Endothelial cell of umbilical vein (primary cell): ENCODE measurements around the gene MYO1A. TPM values are rescaled to one million over a fixed set of nuclear protein-coding genes. Genes with fewer than 3 reads are reported as not detected.

Experiments
- BruUV-seq: library from RNA; stranded (reverse); fragments of 400-500 nt; replicated peaks from 2 replicates; lab custom pipeline; 2021; lab: Mats Ljungman, UMichigan
- CTCF ChIA-PET: fragments of 300-600, 350-600 bp; sonication (Branson Sonifier 250); formaldehyde crosslinking; loops from one replicate; lab custom pipeline; 2021; ENCODE audit warnings: antibody characterized with exemption, inconsistent platforms; lab: Charles Lee
- POLR2A ChIA-PET: fragments of 300-600, 350-600 bp; sonication (Branson Sonifier 250); formaldehyde crosslinking; loops from one replicate; lab custom pipeline; 2021; ENCODE audit warnings: antibody characterized with exemption, inconsistent platforms; lab: Charles Lee
- DNase-seq: peaks from one replicate; pipeline ENCODE4 v3.0.0-alpha.2; 2011; ENCODE audit warnings: low read depth, low spot score
- FAIRE-seq: peaks from 2 replicates; lab custom pipeline; 2011; peaks lifted over from hg19 to GRCh38; lab: Jason Lieb, UNC
- H2AFZ ChIP-seq: 2 replicates; pipeline ENCODE4 v1.6.0; 2012; ENCODE audit warnings: low read depth, low read length, control low read depth, inconsistent platforms
- H3K27ac ChIP-seq: 2 replicates; pipeline ENCODE4 v1.5.1; 2011; ENCODE audit warnings: low read depth, mild to moderate bottlenecking, control low read depth, low read length, moderate library complexity; ENCODE audit not compliant: insufficient read depth
- H3K27me3 ChIP-seq, 2 experiments: 2 replicates each; pipeline versions ENCODE4 v1.6.0 to v1.6.1; 2011; ENCODE audit warnings: low read length in 2 of 2, mixed read lengths in 1 of 2; ENCODE audit not compliant: control insufficient read depth in 2 of 2, insufficient read depth in 2 of 2
- H3K36me3 ChIP-seq, 2 experiments: 2 replicates in 1 of 2; 3 replicates in 1 of 2; pipeline ENCODE4 v1.5.1; 2011; ENCODE audit warnings: low read length in 2 of 2, mild to moderate bottlenecking in 1 of 2, moderate library complexity in 1 of 2; ENCODE audit not compliant: control insufficient read depth in 2 of 2, insufficient read depth in 2 of 2; ENCODE audit errors: extremely low read depth in 1 of 2
- H3K4me1 ChIP-seq: 3 replicates; pipeline ENCODE4 v1.5.1; 2011; ENCODE audit warnings: mild to moderate bottlenecking, low read length; ENCODE audit not compliant: control insufficient read depth, insufficient read depth; ENCODE audit errors: extremely low read depth
- H3K4me2 ChIP-seq: 2 replicates; pipeline ENCODE4 v1.6.1; 2011; ENCODE audit warnings: low read length, control low read depth, mixed read lengths; ENCODE audit not compliant: insufficient read depth
- H3K4me3 ChIP-seq, 3 experiments: fragments of 200-600 bp in 1 of 3; sonication (generic), shearing (Covaris generic) in 1 of 3; replicated peaks in 1 of 3; 2 replicates each; pipeline ENCODE4 v1.5.1; 2011 to 2016; ENCODE audit warnings: control low read depth in 3 of 3, low read length in 3 of 3, mild to moderate bottlenecking in 2 of 3, inconsistent platforms in 1 of 3, low read depth in 1 of 3, moderate library complexity in 1 of 3; ENCODE audit not compliant: insufficient read depth in 1 of 3
- H3K79me2 ChIP-seq: 2 replicates; pipeline ENCODE4 v1.6.0; 2012; ENCODE audit warnings: low read length, inconsistent platforms; ENCODE audit not compliant: control insufficient read depth, insufficient read depth
- H3K9ac ChIP-seq: replicated peaks from 2 replicates; pipeline ENCODE3; 2011; ENCODE audit warnings: low read length, control low read depth; ENCODE audit not compliant: insufficient read depth; ENCODE audit errors: extremely low read depth
- H3K9me1 ChIP-seq: replicated peaks from 3 replicates; pipeline ENCODE4 v1.6.0; 2011; ENCODE audit warnings: mild to moderate bottlenecking, low read length; ENCODE audit not compliant: control insufficient read depth, insufficient read depth; ENCODE audit errors: extremely low read depth
- H3K9me3 ChIP-seq: replicated peaks from 2 replicates; pipeline ENCODE4 v1.5.1; 2012; ENCODE audit warnings: low read length, inconsistent platforms; ENCODE audit not compliant: control insufficient read depth, insufficient read depth
- H4K20me1 ChIP-seq: replicated peaks from 2 replicates; pipeline ENCODE3; 2011; ENCODE audit warnings: mild to moderate bottlenecking, low read length; ENCODE audit not compliant: control insufficient read depth, insufficient read depth; ENCODE audit errors: extremely low read depth
- EZH2 ChIP-seq: IDR thresholded peaks from 2 replicates; pipeline ENCODE4 v1.6.1; 2012; ENCODE audit warnings: borderline replicate concordance, low read depth, mild to moderate bottlenecking, moderate library complexity, low read length, inconsistent platforms; ENCODE audit not compliant: severe bottlenecking
- FOS ChIP-seq: IDR thresholded peaks from 2 replicates; pipeline ENCODE4 v1.6.1; 2011; ENCODE audit warnings: mild to moderate bottlenecking, low read length, moderate library complexity, borderline replicate concordance; ENCODE audit not compliant: insufficient read depth
- GATA2 ChIP-seq: IDR thresholded peaks from 2 replicates; pipeline ENCODE4 v1.7.0; 2011; ENCODE audit warnings: low read depth, mild to moderate bottlenecking, moderate library complexity, mixed read lengths, low read length; ENCODE audit not compliant: insufficient read length, insufficient read depth
- MAX ChIP-seq: IDR thresholded peaks from 2 replicates; pipeline ENCODE4 v1.6.1; 2011; ENCODE audit not compliant: insufficient read depth, insufficient read length
- MYC ChIP-seq: IDR thresholded peaks from one replicate; pipeline ENCODE4 v1.6.1; 2011; ENCODE audit warnings: mild to moderate bottlenecking, low read depth, low read length
- POLR2A ChIP-seq: IDR thresholded peaks from 2 replicates; pipeline ENCODE4 v1.6.1; 2012; ENCODE audit warnings: low read depth, mild to moderate bottlenecking, control low read depth, low read length
- POLR2AphosphoS5 ChIP-seq: IDR thresholded peaks from 2 replicates; pipeline ENCODE4 v1.6.1; 2012; ENCODE audit warnings: low read depth, mild to moderate bottlenecking, control low read depth, low read length, moderate library complexity; ENCODE audit not compliant: insufficient read depth
- dilution Hi-C: fragments of 300-500 bp; cut with MboI; formaldehyde crosslinking; loops from one replicate; pipeline ENCODE4 v1.15.0; 2019; ENCODE audit warnings: low sequenced_read_pairs; ENCODE audit not compliant: extremely low pct_ligation_motif_present
- intact Hi-C: fragments of 100-400 bp; cut with micrococcal nuclease; formaldehyde crosslinking; loops from one replicate; pipeline ENCODE4 v1.10.0; 2022
- polyA plus RNA-seq, 4 experiments: library from polyadenylated mRNA; depleted of rRNA in 3 of 4; stranded (reverse) in 3 of 4; unstranded in 1 of 4; fragments of >200 nt; gene quantifications; 2 replicates each; pipeline versions ENCODE4 v1.2.1 to v1.2.3, GENCODE V29; 2011 to 2012; ENCODE audit warnings: missing spikeins in 1 of 4
- total RNA-seq: library from RNA; stranded (reverse); gene quantifications from 2 replicates; pipeline ENCODE4 v1.2.3, GENCODE V29; 2021

MYO1A gene
- total and polyA plus RNA-seq, 2 donors (not counting 3 experiments of a cell fraction or from before 2014, with no cell fraction given) = not detected

- dilution Hi-C loops (no loop called here), intact Hi-C loops (no loop called here)
- H3K36me3 ChIP-seq = no peaks in the 10 kb centered on the region
- no peak overlapping the region for H3K4me2 ChIP-seq
- H3K9ac ChIP-seq = no peak overlapping the region
- H3K9me1 ChIP-seq = no peaks in the 10 kb centered on the region
- H3K79me2 ChIP-seq = no peaks in the 10 kb centered on the region
- no TSS peak for BruUV-seq
- TF ChIP-seq EZH2 (no peak), MYC (no peak), FOS (no peak), MAX (no peak), GATA2 (no peak)
- no peak overlapping the region for H3K27ac ChIP-seq
- POLR2A ChIA-PET = no interaction called here
- no peak overlapping the region for H2AFZ ChIP-seq
- no peaks in the 10 kb centered on the region for H3K9me3 ChIP-seq
- FAIRE-seq = no peak
- H3K4me3 ChIP-seq = no peak overlapping the region
- H3K4me1 ChIP-seq = no peaks in the 10 kb centered on the region
- H4K20me1 ChIP-seq = no peaks in the 10 kb centered on the region
- DNase-seq = no peak
- CTCF ChIA-PET = no interaction called here
- H3K27me3 ChIP-seq = peaks cover 14 to 28% of the 10 kb centered on the region in 2 experiments
These were observed 5.0 kb downstream of the MYO1A start for GRCh38 chr12:57044889-57045288.

GRCh38 chr12:57044468-57044867 lies 5.5 kb downstream of the MYO1A start:
- FAIRE-seq (no peak), DNase-seq (no peak)
- no peak overlapping the region for H2AFZ ChIP-seq
- TF ChIP-seq POLR2AphosphoS5 = no peak
- no peak for TF ChIP-seq POLR2A
- no peak for TF ChIP-seq FOS
- TF ChIP-seq MAX = no peak
- H3K79me2 ChIP-seq = no peaks in the 10 kb centered on the region
- BruUV-seq = no TSS peak
- H4K20me1 ChIP-seq = no peaks in the 10 kb centered on the region
- H3K27ac ChIP-seq = no peak overlapping the region
- CTCF ChIA-PET = no interaction called here
- intact Hi-C loops (no loop called here), dilution Hi-C loops (no loop called here)
- POLR2A ChIA-PET = no interaction called here
- no peak overlapping the region for H3K9ac ChIP-seq
- H3K9me3 ChIP-seq = no peaks in the 10 kb centered on the region
- H3K4me2 ChIP-seq = no peak overlapping the region
- H3K4me3 ChIP-seq = no peak overlapping the region
- no peaks in the 10 kb centered on the region for H3K36me3 ChIP-seq
- no peaks in the 10 kb centered on the region for H3K9me1 ChIP-seq
- H3K27me3 ChIP-seq = peaks cover 14 to 32% of the 10 kb centered on the region in 2 experiments
- H3K4me1 ChIP-seq = no peaks in the 10 kb centered on the region
